NCI-H226 (cell line): ENCODE data around the gene NECAB2.

Experiments used
- DNase-seq: peaks from one replicate; pipeline ENCODE4 v3.0.0-alpha.2; 2015

The NECAB2 gene

DNA sequence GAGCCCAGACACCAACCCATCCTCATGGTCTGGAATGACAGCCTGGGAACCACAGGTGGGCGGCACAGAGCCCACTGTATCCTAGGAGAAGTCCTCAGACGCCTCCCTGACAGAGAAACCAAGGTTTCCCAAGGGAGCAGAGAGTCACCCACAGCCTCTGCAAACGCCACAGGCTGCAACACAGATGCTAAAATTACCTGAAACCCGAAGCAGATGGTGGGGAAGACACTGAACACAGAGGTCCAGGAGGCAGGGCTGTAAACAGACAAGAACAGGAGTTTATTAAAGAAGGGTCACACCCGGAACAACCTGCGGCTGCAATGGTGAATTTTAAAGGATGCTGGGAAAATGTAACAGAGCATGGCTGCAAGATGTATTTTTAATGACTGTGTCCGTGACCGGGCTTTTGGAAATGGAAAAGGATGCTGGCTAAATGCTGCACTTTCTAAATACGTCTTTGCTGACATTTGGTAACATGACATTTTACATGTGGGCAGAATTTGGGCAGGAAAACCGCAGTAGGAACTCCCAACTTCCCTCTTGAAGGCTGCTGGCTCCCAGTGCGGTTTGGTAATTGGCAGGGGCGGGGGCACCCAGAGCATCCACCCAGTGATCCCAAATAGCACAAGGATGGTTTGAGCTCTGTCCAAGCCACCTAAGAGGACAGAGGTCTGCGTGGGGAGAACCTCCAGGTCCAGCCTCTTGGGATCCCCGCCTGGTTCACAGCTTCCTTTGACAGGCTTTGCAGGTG is 61.4 kb downstream of the NECAB2 start:
- DNase-seq, result no peak

GRCh38 chr16:84031556-84031955 is 63.5 kb downstream of the NECAB2 start:
- no peak for DNase-seq

DNA sequence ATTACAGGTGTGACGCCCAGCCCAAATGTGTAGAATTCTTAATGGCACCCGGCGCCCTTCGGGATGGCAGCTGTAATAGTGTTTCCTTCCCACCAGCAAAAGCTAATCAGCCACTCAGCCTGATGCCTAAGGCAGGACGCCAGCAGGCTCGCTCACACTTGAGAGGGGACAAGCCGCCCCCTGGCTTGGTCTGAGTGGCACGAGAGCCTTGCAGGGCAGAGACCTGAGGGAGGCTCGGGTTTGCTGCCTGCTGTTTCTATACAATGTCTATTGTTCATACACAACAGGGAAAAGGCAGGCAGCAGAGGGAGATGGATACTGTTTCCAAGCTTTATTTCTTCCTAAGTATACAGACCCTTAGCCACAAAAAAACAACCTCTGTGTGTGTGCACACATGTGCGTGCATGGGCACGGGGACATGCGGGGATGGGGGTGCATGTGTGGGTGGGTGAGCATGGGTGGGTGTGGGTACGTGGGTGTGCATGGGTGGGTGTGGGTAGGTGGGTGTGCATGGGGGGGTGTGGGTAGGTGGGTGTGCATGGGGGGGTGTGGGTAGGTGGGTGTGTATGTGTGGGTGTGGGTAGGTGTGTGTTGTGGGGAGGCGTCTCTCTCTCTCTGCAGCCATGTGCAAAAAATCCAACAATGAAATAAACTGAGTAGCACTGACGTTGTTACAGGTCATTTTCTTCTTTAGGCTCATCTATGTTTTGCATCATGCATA is 64.6 kb downstream of the NECAB2 start:
- DNase-seq, result no peak

GRCh38 chr16:84033251-84034195 is 65.5 kb downstream of the NECAB2 start:
- DNase-seq, result no peak

DNA sequence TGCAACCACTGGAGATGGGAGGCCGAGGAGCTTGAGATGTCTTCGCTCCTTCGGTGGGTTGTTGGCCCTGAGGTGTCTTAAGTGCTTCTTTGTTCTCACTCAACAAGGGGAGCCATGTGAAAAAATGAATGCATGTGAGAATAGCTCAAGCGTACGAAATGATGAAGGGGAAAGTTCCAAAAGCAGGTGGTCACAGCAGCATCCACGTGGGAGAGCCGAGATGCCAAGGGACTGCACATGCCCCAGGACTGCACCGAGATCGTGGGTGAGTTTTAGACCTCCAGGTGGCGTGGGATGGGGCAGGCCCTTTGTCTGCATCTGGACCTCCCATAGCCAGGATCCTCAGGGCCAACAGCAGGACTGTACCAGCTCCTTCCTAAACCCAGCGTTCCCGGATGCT is 66.5 kb downstream of the NECAB2 start:
- DNase-seq, result no peak

DNA sequence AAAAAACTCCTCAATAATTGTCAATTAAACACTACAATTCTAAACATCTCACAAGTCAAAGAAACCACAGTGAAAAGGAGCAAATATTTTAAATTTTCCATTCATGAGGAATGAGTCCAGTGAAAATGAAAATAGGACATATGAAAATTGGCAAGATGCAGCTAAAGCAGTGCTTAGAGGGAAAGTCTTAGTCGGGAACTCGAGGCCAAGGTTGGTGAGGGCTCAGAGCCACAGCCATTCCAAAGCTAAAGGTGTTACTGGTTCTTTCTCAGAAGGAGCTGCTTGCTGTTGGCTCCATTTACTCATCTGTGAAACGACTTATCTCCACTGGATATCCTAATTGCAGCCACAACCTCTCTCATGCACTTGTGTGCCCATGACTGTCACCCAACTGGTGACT is 68.1 kb downstream of the NECAB2 start:
- no peak for DNase-seq

DNA sequence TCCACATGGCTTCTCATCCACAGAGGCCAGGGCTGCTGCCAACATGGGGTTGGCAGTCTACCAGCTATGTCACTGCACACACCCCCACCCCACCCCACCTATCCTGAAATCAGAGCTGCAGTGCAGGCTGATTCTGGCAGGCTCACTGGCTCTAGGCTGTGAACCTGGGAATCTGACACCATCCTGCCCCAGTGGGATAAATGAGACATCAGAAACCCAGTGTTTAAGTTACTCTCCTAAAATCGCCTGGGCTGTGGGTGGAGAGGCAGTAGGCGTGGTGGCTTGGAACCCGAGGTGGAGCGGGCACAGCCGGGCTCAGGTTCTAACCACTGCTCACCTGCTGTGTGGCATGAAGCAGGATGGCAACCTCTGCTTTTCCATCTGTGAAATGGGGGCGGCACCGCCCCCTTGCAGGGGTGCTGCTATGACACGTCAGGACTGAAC is 69.0 kb downstream of the NECAB2 start:
- DNase-seq, result no peak

- no peak for DNase-seq
Measured at GRCh38 chr16:84038469-84038868, 70.4 kb downstream of the NECAB2 start.

- no peak for DNase-seq
Measured at GRCh38 chr16:84039696-84040095, 71.7 kb downstream of the NECAB2 start.

GRCh38 chr16:84040226-84040822 is 72.3 kb downstream of the NECAB2 start:
- no peak for DNase-seq

DNA sequence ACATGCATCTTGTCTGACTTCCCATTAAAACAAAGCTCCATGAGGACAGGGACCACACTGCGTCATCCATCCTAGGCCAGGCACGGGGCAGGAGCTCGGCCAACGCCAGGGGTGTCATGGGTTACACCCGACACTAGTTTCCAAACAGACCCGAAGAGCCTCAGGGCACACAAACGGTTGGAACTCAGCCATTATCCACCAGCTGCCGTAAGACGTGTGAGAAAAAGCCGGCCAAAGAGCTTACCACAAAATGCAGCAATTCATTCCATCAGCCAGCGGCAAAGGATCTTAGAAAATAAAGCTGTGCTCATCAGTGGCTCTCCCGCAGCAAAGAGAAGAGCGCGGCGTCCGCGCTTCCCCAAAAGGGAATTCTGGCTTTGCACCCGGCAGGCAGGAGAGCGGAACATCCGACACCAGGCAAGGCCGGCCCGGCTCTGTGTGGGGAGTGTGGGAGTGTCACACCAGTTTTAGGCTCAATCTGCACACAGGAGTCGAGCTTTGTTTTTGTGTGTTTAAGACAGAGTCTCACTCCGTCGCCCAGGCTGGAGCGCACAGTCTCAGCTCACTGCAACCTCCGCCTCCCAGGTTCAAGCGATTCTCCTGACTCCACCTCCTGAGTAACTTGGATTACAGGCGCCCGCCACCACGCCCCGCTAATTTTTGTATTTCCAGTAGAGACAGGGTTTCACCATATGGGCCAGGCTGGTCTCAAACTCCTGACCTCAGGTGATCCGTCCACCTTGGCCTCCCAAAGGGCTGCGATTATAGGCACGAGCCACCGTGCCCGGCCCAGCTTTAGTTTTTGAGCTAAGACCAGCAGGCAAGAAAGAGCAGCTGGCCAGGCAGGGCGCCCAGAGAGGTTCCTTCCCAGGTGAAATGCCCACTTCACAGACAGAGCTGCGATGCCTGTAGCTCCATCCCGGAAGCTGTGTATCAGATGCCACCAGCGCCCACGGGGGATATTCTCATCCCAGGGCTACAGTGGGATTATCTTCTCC is 73.1 kb downstream of the NECAB2 start:
- no peak for DNase-seq

DNA sequence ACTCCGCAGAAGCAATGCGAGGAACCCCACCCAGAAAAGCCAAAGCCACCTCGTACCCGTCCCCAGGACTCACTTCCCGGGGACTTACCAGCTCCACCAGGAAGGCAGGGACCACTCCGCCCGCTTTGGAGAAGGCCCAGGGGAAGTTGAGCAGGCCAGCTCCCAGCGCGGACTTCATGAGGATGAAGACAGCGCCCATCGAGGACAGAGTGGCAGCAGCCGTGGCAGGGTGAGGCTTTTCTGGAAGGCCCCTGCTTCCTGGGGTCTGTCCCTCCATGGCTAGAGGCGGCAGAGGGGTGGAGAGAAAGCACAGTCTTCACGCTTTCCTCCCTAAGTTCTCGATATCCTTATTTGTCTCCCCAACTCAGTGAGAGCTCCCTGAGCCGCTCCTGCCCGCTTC is 73.8 kb downstream of the NECAB2 start:
- no peak for DNase-seq

- DNase-seq, result no peak
Measured at GRCh38 chr16:84042308-84042878, 74.3 kb downstream of the NECAB2 start, which contains the start of gene SLC38A8. Gene SLC38A8, minus strand, starts transcription at chr16:84042795. Its CDS starts 638 bp downstream, at chr16:84042157.

DNA sequence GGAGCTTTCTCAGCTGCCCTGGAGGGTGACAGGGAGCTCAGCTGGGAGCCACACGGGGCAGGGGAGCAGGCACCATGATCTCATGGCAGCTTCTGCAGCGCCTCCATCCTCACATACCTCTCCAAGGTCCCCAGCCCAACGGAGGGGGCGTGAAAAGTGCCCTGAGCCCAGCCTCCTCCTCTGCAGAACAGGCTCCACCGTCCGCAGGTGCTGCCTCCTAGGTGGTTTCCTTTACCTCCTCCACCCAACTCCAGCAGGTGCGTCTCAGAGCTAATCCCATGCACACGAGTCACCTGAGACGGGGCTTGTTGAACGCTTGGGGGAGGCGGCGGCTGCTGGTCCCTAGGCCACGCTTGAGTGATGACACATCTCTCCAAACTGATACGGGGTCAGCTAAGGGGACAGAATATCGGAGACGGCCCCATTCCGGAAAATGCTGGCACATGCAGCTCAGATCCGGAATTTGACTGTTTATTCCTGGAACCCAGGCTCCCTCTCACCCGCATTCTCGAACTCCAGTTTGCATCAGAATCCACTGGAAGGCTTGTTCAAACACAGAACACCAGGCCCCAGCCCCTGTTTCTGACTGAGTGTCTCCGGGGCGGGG is 74.9 kb downstream of the NECAB2 start:
- no peak for DNase-seq

GRCh38 chr16:84043486-84044117 is 75.6 kb downstream of the NECAB2 start:
- no peak for DNase-seq

DNA sequence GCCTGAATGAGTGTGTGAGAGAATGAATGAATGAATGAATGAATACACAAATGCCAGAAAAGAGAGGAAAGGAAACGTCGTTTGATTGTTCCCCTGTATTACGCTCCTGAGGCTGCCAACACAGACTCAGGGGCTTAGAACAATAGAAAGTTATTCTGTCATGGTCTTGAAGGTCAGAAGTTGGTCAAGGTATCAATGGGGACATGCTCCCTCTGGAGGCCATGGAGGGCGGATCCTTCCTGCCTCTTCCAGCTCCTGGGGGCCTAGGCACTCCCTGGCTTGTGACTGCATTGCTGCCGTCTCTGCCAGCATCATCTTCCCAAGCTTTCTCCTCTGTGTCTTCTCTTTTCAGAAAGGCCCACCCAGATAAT is 76.1 kb downstream of the NECAB2 start:
- no peak for DNase-seq

DNA sequence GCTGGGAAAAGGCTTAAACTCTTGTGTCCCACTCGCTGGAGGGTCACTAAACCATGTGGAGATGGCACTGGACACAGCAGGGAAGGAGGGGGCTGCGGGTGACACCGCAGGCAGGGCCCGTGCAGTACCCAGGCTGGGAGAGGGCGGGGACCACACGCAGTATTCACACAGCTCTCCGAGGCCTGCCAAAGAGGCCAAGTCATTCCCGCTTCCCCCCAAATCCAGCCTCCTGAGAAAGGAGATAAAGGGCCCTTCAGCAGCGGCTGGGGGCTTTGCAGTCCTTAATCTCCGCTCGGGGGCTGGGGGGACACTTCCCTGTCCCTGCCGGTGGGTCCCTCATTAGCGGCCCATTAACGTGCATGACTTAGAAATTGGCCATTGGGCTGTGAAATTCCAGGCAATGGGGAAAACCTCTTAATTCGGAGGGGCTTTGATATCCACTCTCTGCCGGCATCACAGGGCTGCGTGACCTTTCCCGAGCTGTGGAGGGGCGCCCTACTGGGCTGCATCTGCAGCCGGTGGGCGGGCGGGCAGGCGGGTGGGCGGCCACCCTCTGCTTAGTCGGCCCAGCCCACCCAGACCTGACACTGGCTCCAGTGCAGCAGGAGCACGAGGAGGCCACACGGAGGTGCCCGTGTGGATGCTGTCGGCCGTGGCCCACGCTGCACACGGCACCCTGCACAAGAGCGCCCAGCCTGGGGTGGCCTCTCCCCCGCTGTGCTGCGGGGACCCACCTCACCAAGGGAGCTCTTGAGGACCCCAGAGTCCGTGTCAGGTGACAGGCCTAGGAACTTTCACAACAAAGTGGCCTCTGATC is 77.2 kb downstream of the NECAB2 start:
- no peak for DNase-seq

GRCh38 chr16:84045818-84046470 is 77.9 kb downstream of the NECAB2 start:
- no peak for DNase-seq

DNA sequence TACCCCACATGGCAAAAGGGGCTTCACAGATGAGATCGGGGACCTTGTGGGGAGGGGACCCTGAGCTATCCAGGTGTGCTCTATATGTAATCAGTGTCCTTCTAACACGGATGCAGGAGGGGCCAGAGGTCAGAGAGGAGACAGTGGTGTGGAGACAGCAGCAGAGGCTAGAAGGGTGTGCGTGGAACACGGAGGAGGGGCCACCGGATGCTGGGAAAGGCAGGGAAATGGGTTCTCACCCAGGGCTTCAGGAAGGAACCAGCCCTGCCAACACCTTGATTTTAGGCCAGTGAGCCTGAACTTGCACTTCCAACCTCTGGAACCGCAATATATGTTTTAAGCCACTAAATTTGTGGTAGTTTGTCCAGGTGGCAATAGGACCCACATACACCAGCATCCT is 79.2 kb downstream of the NECAB2 start:
- DNase-seq, result no peak
